ENCODE results near the gene CTNNA2. TPM values are rescaled to one million over a fixed set of nuclear protein-coding genes. Genes with fewer than 3 reads are reported as not detected.

CTNNA2 gene
- total and polyA plus RNA-seq, 2 of the 8 experiments (the other 6 are each of a cell fraction or from before 2014, with no cell fraction given), result 3.9 to 9.0 TPM

GRCh38 chr2:80190166-80190565 is 677.3 kb downstream of the CTNNA2 start:
- POLR2A ChIA-PET (ENCODE audit: partially characterized antibody), result no interaction called here
- H2BK20ac ChIP-seq (ENCODE audit: low read length), result no peak overlapping the region

More at GRCh38 chr2:80190166-80190565, 677.3 kb downstream of the CTNNA2 start:
- no peak for TF ChIP-seq BACH1 (IDR thresholded peaks at IDR 0.05; ENCODE audit: low read length)
- TF ChIP-seq CREB1 (IDR thresholded peaks at IDR 0.05), result no peak
- no peak for TF ChIP-seq POLR2A (IDR thresholded peaks at IDR 0.05; ENCODE audit: control extremely low read depth in 1 of 2, low read depth in 2 of 2, low read length in 2 of 2)
- TF ChIP-seq EZH2 (IDR thresholded peaks at IDR 0.05; ENCODE audit: low read depth, low read length, severe bottlenecking), result no peak
- no peak overlapping the region; the same call in 1 of the 2 replicates for H4K8ac ChIP-seq (ENCODE audit: extremely low read depth, insufficient read depth, low read length)
- H3K4me1 ChIP-seq (replicated peaks in 1 of 4; ENCODE audit: control insufficient read depth in 3 of 4, insufficient read depth in 4 of 4, low read length in 3 of 4), result no peaks in the 10 kb centered on the region; a peak in 2 of 7 replicates
- H2AK5ac ChIP-seq (ENCODE audit: low read depth, low read length), result no peak overlapping the region
- no peak overlapping the region for H3K4me3 ChIP-seq (ENCODE audit: extremely low read depth in 1 of 4, insufficient read depth in 2 of 4, low read depth in 3 of 4, low read length in 4 of 4)
- H4K20me1 ChIP-seq (replicated peaks in 1 of 2; ENCODE audit: control insufficient read depth in 1 of 2, insufficient read depth in 2 of 2, low read length in 2 of 2), result no peaks in the 10 kb centered on the region
- no peak overlapping the region for H2BK5ac ChIP-seq (ENCODE audit: low read depth, low read length)
- no peak overlapping the region for H3K4me2 ChIP-seq (ENCODE audit: insufficient read depth in 1 of 2, low read depth in 2 of 2, low read length in 2 of 2)
- no peak overlapping the region for H3K56ac ChIP-seq (replicated peaks; ENCODE audit: insufficient read length, low read depth, low read length)
- no peak overlapping the region for H3K23ac ChIP-seq (ENCODE audit: insufficient read length)
- no peaks in the 10 kb centered on the region for H3K79me2 ChIP-seq (ENCODE audit: control insufficient read depth in 1 of 2, insufficient read depth in 2 of 2, low read length in 2 of 2)
- H3K18ac ChIP-seq (ENCODE audit: extremely low read depth, low read length), result no peak overlapping the region
- no peak overlapping the region for H2AFZ ChIP-seq (ENCODE audit: low read length)
- no peak overlapping the region for H4K5ac ChIP-seq (ENCODE audit: insufficient read length, low read depth, low read length)
- DNase-seq (ENCODE audit: low read depth in 1 of 2, low spot score in 2 of 2), result no peak
- no peak for FAIRE-seq
- CTCF ChIA-PET (ENCODE audit: partially characterized antibody), result interaction anchor here (0.6 kb wide), 1 partner anchor 48 kb away, joined by 4 read pairs; no protein-coding TSS in a partner anchor
- no peak overlapping the region for H3K27ac ChIP-seq (ENCODE audit: low read depth, low read length)
- H3K4ac ChIP-seq (replicated peaks; ENCODE audit: insufficient read length, low read depth, low read length), result no peak overlapping the region
- H3K36me3 ChIP-seq (ENCODE audit: control insufficient read depth in 2 of 4, insufficient read depth in 4 of 4, low read length in 3 of 4), result no peaks in the 10 kb centered on the region
- H3K79me1 ChIP-seq (ENCODE audit: low read depth, low read length), result no peaks in the 10 kb centered on the region
- no peak overlapping the region for H3K9ac ChIP-seq (replicated peaks in 1 of 4; ENCODE audit: extremely low read depth in 1 of 4, low read depth in 3 of 4, low read length in 3 of 4)
- 86% methylated on average over 5 of the region's 5 CpGs; no CpG with 5 or more reads in 1 of the 2 experiments for WGBS, 2 experiments (ENCODE audit: extremely low coverage in 1 of 2, insufficient coverage in 1 of 2, insufficient read length in 1 of 2, insufficient replicate concordance in 2 of 2, low coverage in 1 of 2, low lambda C conversion rate in 2 of 2, missing lambda C conversion rate in 1 of 2)
- no peak overlapping the region for H2BK12ac ChIP-seq (ENCODE audit: low read depth, low read length)
- H3K27me3 ChIP-seq (replicated peaks in 1 of 4; ENCODE audit: control insufficient read depth in 3 of 4, extremely low read depth in 1 of 4, insufficient read depth in 3 of 4, low read length in 3 of 4), result no peaks in the 10 kb centered on the region
- H2BK120ac ChIP-seq (replicated peaks; ENCODE audit: low read depth, low read length), result no peak overlapping the region
- no peaks in the 10 kb centered on the region for H3K23me2 ChIP-seq (ENCODE audit: low read depth, low read length)
- H4K91ac ChIP-seq (replicated peaks; ENCODE audit: insufficient read length, low read length), result no peak overlapping the region
- no peak overlapping the region for H2BK15ac ChIP-seq (ENCODE audit: low read length)
- no peaks in the 10 kb centered on the region for H3K9me3 ChIP-seq (ENCODE audit: insufficient read depth in 2 of 2, low read depth in 1 of 2, low read length in 1 of 2)
- no peak overlapping the region for H3K14ac ChIP-seq (ENCODE audit: insufficient read length)

Data from H1 (cell line).